ENCODE results near the gene BLID.

- TF ChIP-seq CTCF (IDR thresholded peaks at IDR 0.05; ENCODE audit: control extremely low read depth in 1 of 3, insufficient read depth in 1 of 3, low read depth in 1 of 3, low read length in 3 of 3) (no peak), RAD21 (IDR thresholded peaks at IDR 0.05 in 1 of 2, conservative IDR thresholded peaks at IDR 0.05 in 1 of 2; ENCODE audit: low read depth in 2 of 2, low read length in 2 of 2) (no peak), BRCA1 (IDR thresholded peaks at IDR 0.05; ENCODE audit: low read depth, low read length) (no peak), JUND (IDR thresholded peaks at IDR 0.05; ENCODE audit: low read length) (no peak), MAFK (IDR thresholded peaks at IDR 0.05; ENCODE audit: low read depth, low read length) (no peak), SIN3A (conservative IDR thresholded peaks at IDR 0.05 in 1 of 2, IDR thresholded peaks at IDR 0.05 in 1 of 2; ENCODE audit: low read depth in 1 of 2, low read length in 2 of 2) (no peak), YY1 (IDR thresholded peaks at IDR 0.05; ENCODE audit: low read depth, low read length) (no peak), CBX5 (IDR thresholded peaks at IDR 0.05; ENCODE audit: low read depth, low read length) (no peak), KDM1A (IDR thresholded peaks at IDR 0.05; ENCODE audit: borderline replicate concordance, low read length) (no peak)
Measured at GRCh38 chr11:122097419-122098001, 18.5 kb downstream of the BLID start.
